HL-60 (cell line): ENCODE data around the gene STXBP4.

ENCODE experiments used
- DNase-seq, 2 experiments: peaks; one replicate each; pipeline ENCODE4 v3.0.0-alpha.2; 2010 to 2020; ENCODE audit warnings: low read depth in 1 of 2, low spot score in 1 of 2
- H3K27ac ChIP-seq: fragments of 250-450 bp; sonication (Bioruptor Pico); replicated peaks from 2 replicates; pipeline ENCODE4 v1.5.1; 2020; ENCODE audit warnings: mild to moderate bottlenecking, moderate library complexity
- H3K27me3 ChIP-seq: fragments of 250-450 bp; sonication (Bioruptor Pico); 2 replicates; pipeline ENCODE4 v1.5.1; 2021; ENCODE audit warnings: mild to moderate bottlenecking, moderate library complexity; ENCODE audit not compliant: insufficient read depth, poor library complexity, severe bottlenecking
- H3K4me3 ChIP-seq: replicated peaks from 2 replicates; pipeline ENCODE4 v1.5.1; 2011; ENCODE audit warnings: mild to moderate bottlenecking, control low read depth, low read length; ENCODE audit not compliant: insufficient read depth
- GABPA ChIP-seq: IDR thresholded peaks from 2 replicates; pipeline ENCODE4 v1.6.1; 2012; ENCODE audit warnings: low read depth
- POLR2AphosphoS5 ChIP-seq: IDR thresholded peaks from 2 replicates; pipeline ENCODE4 v1.6.1; 2012; ENCODE audit warnings: low read depth
- SPI1 ChIP-seq: IDR thresholded peaks from 2 replicates; pipeline ENCODE4 v1.6.1; 2012; ENCODE audit warnings: low read depth, mild to moderate bottlenecking, borderline replicate concordance
- TF ChIP-seq, protein P1 (sequence below): IDR thresholded peaks from one replicate; pipeline ENCODE4 v1.5.1; 2011; ENCODE audit warnings: low read length, control low read depth, inconsistent platforms; ENCODE audit not compliant: insufficient read depth
- TF ChIP-seq, protein P2 (sequence below): IDR thresholded peaks from 2 replicates; pipeline ENCODE4 v1.6.1; 2012; ENCODE audit warnings: low read depth; ENCODE audit not compliant: insufficient replicate concordance

The STXBP4 gene

DNA sequence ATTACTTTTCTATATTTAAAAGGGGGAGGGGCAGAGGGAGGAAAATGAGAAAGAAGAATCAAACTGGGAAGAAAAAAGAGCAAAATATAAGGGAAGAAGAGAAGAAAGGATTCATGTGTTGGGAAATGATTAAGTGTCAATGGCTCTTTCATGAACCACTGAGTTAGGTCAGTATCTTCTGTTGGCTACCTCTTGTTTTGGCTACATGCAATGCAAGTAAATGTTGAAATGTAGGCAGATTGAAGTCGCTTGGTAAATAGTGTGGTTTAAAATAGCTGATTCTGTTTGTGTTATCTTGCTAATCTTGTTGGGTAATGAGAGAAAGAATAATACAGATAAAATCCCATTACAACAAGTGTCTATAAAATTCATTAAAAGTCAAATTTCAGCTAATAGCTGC lies 27.3 kb upstream of the STXBP4 start:
- no peak for DNase-seq
- H3K27me3 ChIP-seq, result no peaks in the 10 kb centered on the region
- TF ChIP-seq, protein P1, sequence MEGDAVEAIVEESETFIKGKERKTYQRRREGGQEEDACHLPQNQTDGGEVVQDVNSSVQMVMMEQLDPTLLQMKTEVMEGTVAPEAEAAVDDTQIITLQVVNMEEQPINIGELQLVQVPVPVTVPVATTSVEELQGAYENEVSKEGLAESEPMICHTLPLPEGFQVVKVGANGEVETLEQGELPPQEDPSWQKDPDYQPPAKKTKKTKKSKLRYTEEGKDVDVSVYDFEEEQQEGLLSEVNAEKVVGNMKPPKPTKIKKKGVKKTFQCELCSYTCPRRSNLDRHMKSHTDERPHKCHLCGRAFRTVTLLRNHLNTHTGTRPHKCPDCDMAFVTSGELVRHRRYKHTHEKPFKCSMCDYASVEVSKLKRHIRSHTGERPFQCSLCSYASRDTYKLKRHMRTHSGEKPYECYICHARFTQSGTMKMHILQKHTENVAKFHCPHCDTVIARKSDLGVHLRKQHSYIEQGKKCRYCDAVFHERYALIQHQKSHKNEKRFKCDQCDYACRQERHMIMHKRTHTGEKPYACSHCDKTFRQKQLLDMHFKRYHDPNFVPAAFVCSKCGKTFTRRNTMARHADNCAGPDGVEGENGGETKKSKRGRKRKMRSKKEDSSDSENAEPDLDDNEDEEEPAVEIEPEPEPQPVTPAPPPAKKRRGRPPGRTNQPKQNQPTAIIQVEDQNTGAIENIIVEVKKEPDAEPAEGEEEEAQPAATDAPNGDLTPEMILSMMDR, result no peak
- TF ChIP-seq GABPA (no peak), SPI1 (no peak), POLR2AphosphoS5 (no peak)
- TF ChIP-seq, protein P2, sequence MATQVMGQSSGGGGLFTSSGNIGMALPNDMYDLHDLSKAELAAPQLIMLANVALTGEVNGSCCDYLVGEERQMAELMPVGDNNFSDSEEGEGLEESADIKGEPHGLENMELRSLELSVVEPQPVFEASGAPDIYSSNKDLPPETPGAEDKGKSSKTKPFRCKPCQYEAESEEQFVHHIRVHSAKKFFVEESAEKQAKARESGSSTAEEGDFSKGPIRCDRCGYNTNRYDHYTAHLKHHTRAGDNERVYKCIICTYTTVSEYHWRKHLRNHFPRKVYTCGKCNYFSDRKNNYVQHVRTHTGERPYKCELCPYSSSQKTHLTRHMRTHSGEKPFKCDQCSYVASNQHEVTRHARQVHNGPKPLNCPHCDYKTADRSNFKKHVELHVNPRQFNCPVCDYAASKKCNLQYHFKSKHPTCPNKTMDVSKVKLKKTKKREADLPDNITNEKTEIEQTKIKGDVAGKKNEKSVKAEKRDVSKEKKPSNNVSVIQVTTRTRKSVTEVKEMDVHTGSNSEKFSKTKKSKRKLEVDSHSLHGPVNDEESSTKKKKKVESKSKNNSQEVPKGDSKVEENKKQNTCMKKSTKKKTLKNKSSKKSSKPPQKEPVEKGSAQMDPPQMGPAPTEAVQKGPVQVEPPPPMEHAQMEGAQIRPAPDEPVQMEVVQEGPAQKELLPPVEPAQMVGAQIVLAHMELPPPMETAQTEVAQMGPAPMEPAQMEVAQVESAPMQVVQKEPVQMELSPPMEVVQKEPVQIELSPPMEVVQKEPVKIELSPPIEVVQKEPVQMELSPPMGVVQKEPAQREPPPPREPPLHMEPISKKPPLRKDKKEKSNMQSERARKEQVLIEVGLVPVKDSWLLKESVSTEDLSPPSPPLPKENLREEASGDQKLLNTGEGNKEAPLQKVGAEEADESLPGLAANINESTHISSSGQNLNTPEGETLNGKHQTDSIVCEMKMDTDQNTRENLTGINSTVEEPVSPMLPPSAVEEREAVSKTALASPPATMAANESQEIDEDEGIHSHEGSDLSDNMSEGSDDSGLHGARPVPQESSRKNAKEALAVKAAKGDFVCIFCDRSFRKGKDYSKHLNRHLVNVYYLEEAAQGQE, result no peak
- H3K4me3 ChIP-seq, result no peak overlapping the region
- no peak overlapping the region for H3K27ac ChIP-seq

DNA sequence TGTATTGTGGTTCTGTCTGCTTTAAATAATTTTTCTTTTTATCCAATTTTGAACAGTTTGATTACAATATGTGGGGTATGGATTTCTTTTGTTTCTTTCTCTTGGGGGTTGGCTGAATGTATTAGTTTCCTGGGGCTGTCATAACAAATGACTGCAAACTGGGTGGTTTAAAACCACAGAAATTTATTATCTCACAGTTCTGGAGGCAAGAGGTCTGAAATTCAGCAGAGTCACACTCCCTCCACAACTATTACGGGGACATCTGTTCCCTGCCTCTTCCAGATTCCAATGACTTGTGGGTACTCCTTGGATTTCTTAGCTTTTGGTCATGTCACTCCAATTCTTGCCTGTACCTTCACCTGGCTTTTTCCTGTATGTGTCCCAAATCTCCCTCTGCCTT lies 23.8 kb upstream of the STXBP4 start:
- H3K27me3 ChIP-seq, result no peaks in the 10 kb centered on the region
- H3K4me3 ChIP-seq, result no peak overlapping the region
- TF ChIP-seq, protein P2, result no peak
- TF ChIP-seq, protein P1, result no peak
- TF ChIP-seq GABPA (no peak), POLR2AphosphoS5 (no peak), SPI1 (no peak)
- H3K27ac ChIP-seq, result no peak overlapping the region
- DNase-seq, result no peak

DNA sequence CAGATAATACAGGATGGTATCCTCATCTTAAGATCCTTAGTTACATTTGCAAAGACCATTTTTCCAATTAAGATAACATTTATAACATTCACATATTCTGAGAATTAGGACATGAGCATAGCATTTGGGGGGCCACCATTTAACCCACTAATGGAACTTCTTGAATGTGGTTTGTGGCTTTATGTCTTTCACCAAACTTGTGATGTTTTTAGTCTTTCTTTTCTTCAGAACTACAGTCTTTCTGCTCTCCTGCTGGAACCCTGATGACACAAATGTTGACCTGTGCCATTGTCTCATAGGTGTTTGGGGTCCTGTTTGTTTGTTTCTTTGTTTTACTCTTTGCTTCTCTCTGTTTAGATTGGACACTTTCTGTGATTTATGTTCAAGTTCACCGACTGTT lies 23.3 kb upstream of the STXBP4 start:
- no peaks in the 10 kb centered on the region for H3K27me3 ChIP-seq
- no peak for DNase-seq
- H3K27ac ChIP-seq, result no peak overlapping the region
- no peak for TF ChIP-seq POLR2AphosphoS5
- TF ChIP-seq GABPA, result no peak
- TF ChIP-seq, protein P1, result no peak
- TF ChIP-seq, protein P2, result no peak
- TF ChIP-seq SPI1, result no peak
- H3K4me3 ChIP-seq, result no peak overlapping the region
